ENCODE data around the gene TAF11. TPM values are rescaled to one million over a fixed set of nuclear protein-coding genes. Genes with fewer than 3 reads are reported as not detected.

TAF11 gene
- total and polyA plus RNA-seq, 12 donors = 16.4 to 52.1 (median 26.6) TPM

DNA sequence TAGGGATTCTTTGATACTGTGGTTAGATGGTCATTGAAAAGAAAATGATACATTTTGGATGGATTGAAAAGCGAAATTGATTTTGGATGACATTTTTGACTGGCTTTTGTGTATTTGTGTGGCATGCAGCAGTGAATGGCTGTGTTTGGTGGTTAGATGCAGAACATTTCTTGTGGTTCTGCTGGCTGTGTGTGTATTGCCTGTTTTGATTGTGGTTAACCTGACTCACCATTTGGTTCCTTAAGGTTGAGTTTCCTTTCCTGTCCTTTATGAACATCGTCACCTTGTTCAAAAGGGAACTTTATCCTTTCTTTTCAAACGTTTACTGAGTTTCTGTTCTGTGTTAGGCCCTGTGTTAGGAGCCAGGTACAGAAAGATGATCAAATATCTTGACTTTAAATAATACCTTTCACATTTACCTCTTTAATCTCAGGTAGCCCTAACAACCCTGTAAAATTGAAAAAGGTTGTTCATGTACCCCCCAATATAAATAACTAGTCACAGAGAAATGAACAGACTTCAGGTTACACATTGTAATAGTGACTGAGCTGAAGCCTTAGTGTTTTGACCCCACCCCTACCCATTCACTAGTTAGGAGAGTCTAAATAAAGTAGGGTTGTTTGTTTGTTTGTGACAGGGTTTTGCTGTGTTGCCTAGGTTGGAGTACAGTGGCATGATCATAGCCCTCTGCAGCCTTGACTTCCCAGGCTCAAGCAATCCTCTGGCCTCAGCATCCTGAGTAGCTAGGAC is 25.0 kb upstream of the TAF11 start:
- H3K27ac ChIP-seq = no peak overlapping the region
- intact Hi-C loops (cut with DNase I) = no loop called here
- H3K4me1 ChIP-seq (replicated peaks in 1 of 2) = peaks cover 0 to 71% of the 10 kb centered on the region in 2 donors
- no peaks in the 10 kb centered on the region for H3K36me3 ChIP-seq (replicated peaks in 1 of 2)
- H3K27me3 ChIP-seq = no peaks in the 10 kb centered on the region
- no peaks in the 10 kb centered on the region for H3K9me3 ChIP-seq (replicated peaks in 1 of 3)
- no peak overlapping the region for H3K4me3 ChIP-seq
- TF ChIP-seq, protein P1, sequence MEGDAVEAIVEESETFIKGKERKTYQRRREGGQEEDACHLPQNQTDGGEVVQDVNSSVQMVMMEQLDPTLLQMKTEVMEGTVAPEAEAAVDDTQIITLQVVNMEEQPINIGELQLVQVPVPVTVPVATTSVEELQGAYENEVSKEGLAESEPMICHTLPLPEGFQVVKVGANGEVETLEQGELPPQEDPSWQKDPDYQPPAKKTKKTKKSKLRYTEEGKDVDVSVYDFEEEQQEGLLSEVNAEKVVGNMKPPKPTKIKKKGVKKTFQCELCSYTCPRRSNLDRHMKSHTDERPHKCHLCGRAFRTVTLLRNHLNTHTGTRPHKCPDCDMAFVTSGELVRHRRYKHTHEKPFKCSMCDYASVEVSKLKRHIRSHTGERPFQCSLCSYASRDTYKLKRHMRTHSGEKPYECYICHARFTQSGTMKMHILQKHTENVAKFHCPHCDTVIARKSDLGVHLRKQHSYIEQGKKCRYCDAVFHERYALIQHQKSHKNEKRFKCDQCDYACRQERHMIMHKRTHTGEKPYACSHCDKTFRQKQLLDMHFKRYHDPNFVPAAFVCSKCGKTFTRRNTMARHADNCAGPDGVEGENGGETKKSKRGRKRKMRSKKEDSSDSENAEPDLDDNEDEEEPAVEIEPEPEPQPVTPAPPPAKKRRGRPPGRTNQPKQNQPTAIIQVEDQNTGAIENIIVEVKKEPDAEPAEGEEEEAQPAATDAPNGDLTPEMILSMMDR (IDR thresholded peaks at IDR 0.05) = no peak
- TF ChIP-seq POLR2A (IDR thresholded peaks at IDR 0.05) = no peak
- WGBS, 4 donors = 71 to 80% (median 72%) methylated on average over 3 of the region's 3 CpGs
- no peak for DNase-seq

DNA sequence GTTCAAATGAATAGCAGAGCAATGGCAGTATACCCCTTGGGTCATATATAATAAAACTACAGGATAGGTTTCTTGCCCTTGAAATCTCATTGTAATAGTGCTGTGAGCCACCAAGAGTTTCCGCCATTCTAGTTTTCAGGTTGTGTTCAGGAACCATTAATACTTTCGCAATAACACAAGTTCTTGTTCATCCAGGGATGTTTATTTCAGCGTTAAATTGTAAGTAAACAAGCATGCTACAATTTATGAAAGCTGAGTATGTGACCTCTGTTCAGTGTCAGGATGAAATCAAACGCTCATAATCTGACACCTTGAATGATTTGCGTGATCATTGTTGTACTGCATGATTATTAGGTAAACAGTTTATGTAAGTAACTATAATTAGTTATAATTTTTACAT is 24.0 kb upstream of the TAF11 start:
- intact Hi-C loops (cut with DNase I) = no loop called here
- Histone ChIP-seq H3K4me3 (no peak overlapping the region), H3K4me1 (replicated peaks in 1 of 2) (peaks cover 0 to 67% of the 10 kb centered on the region in 2 donors), H3K36me3 (replicated peaks in 1 of 2) (no peaks in the 10 kb centered on the region), H3K27me3 (no peaks in the 10 kb centered on the region), H3K9me3 (replicated peaks in 1 of 3) (no peaks in the 10 kb centered on the region), H3K27ac (no peak overlapping the region)
- WGBS, 4 donors = 84 to 90% (median 89%) methylated on average over 5 of the region's 5 CpGs
- no peak for DNase-seq
- TF ChIP-seq, protein P1 (IDR thresholded peaks at IDR 0.05) = no peak
- TF ChIP-seq POLR2A (IDR thresholded peaks at IDR 0.05) = no peak

DNA sequence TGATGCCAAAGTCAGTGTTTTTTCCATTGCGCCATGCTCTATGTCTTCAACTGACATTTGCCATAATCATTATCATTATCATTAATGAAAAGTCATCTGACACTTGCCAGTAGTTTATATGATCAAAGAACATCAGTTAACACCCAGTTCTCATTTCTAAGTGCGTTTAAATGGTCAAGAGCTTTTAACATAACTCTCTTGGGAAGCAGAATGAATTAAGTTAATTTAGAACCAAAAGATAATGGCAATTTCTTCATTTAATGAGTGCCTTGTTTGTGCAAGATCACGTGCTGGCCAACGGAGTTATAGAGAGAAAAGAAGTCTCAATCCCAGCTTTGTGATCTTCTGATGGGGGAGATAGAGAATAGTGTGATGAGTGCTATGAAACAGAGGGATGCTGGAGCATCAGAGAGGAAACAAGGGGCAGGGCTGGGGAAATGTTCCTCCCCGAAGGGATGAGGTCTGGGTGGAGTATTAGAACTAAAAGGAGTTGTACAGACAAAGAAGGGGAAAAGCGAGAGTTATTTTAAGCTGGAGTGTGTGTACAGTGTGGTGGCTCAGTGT is 21.6 kb upstream of the TAF11 start:
- TF ChIP-seq, protein P1 (IDR thresholded peaks at IDR 0.05) = no peak
- TF ChIP-seq POLR2A (IDR thresholded peaks at IDR 0.05) = no peak
- WGBS, 4 donors = 77 to 91% (median 87%) methylated on average over 6 of the region's 6 CpGs
- Histone ChIP-seq H3K27me3 (no peaks in the 10 kb centered on the region), H3K27ac (no peak overlapping the region), H3K9me3 (replicated peaks in 1 of 3) (no peaks in the 10 kb centered on the region), H3K36me3 (replicated peaks in 1 of 2) (no peaks in the 10 kb centered on the region), H3K4me1 (replicated peaks in 1 of 2) (peaks cover 0 to 54% of the 10 kb centered on the region in 2 donors), H3K4me3 (no peak overlapping the region)
- no peak for DNase-seq
- intact Hi-C loops (cut with DNase I) = no loop called here

DNA sequence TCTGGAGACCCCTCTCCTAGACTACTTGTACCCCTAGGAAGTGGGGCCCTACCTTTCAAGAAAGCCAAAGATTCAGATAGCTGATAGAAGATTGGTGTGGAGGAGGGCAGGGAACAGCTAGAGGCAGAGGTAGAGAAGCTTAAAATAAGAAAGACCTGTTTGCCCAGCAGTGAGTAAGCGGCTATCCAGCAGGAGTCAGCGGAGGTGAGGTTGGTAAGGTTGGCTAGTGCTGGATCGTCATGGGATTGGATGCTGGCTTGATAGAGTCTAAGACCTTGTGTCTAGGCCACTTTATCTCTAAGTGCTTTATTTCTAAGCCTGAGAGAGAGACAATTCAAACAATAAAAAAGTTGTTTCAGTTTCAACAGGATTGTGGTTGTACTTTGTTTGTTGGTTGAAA is 20.4 kb upstream of the TAF11 start:
- WGBS, 4 donors = 81 to 92% (median 87%) methylated on average over 3 of the region's 3 CpGs
- Histone ChIP-seq H3K4me3 (no peak overlapping the region), H3K27me3 (no peaks in the 10 kb centered on the region), H3K36me3 (replicated peaks in 1 of 2) (no peaks in the 10 kb centered on the region), H3K9me3 (replicated peaks in 1 of 3) (no peaks in the 10 kb centered on the region), H3K4me1 (replicated peaks in 1 of 2) (peaks cover 0 to 52% of the 10 kb centered on the region in 2 donors), H3K27ac (no peak overlapping the region)
- TF ChIP-seq, protein P1 (IDR thresholded peaks at IDR 0.05) = no peak
- TF ChIP-seq POLR2A (IDR thresholded peaks at IDR 0.05) = no peak
- intact Hi-C loops (cut with DNase I) = no loop called here
- peak in 2 of 7 donors; percentile 14 to 35 for DNase-seq

Data from adrenal gland (tissue), 12 donors.